GM23338 (cell line): ENCODE measurements around the gene CTU2. TPM values are rescaled to one million over a fixed set of nuclear protein-coding genes. Genes with fewer than 3 reads are reported as not detected.
A peak's percentile ranks its signal among the peaks of the same experiment; 100 is the strongest.
"Not testable (repeated sequence)": the region's sequence is repeated elsewhere in the genome, so short reads cannot be mapped to it uniquely, and the experiment has no call there.

Experiments
- ATAC-seq: fragments of 200-7000 bp; cut with Tn5 transposase; 3 replicates; pipeline ENCODE4 v1.9.1; 2020
- DNase-seq: peaks from one replicate; pipeline ENCODE4 v3.0.0-alpha.2; 2015; ENCODE audit warnings: low spot score
- H2AFZ ChIP-seq: fragments of 200-600 bp; sonication (generic); 2 replicates; pipeline ENCODE4 v1.8.0; 2016; ENCODE audit warnings: antibody characterized with exemption, mild to moderate bottlenecking, moderate library complexity
- H3F3A ChIP-seq: fragments of 200-600 bp; sonication (generic); replicated peaks from 2 replicates; pipeline ENCODE4 v1.8.0; 2017; ENCODE audit warnings: antibody characterized with exemption, mixed run types, low read depth
- H3K27ac ChIP-seq: fragments of 200-600 bp; sonication (generic); 2 replicates; pipeline ENCODE4 v1.6.1; 2016; ENCODE audit warnings: low read depth
- H3K27me3 ChIP-seq: fragments of 200-600 bp; sonication (generic); 2 replicates; pipeline ENCODE4 v1.8.0; 2016; ENCODE audit warnings: mild to moderate bottlenecking, mixed run types, moderate library complexity; ENCODE audit not compliant: insufficient read depth
- H3K36me3 ChIP-seq: fragments of 200-600 bp; sonication (generic); 2 replicates; pipeline ENCODE4 v1.8.0; 2016; ENCODE audit warnings: mild to moderate bottlenecking; ENCODE audit not compliant: insufficient read depth
- H3K4me1 ChIP-seq: fragments of 200-600 bp; sonication (generic); 2 replicates; pipeline ENCODE4 v1.8.0; 2016; ENCODE audit warnings: mild to moderate bottlenecking, moderate library complexity; ENCODE audit not compliant: insufficient read depth
- H3K4me2 ChIP-seq: fragments of 200-600 bp; sonication (generic); 2 replicates; pipeline ENCODE4 v1.7.1; 2017; ENCODE audit warnings: mixed run types
- H3K4me3 ChIP-seq: fragments of 200-600 bp; sonication (generic); 2 replicates; pipeline ENCODE4 v1.6.1; 2016; ENCODE audit warnings: mixed run types
- H3K79me2 ChIP-seq: fragments of 200-600 bp; sonication (generic); replicated peaks from 2 replicates; pipeline ENCODE4 v1.8.0; 2017; ENCODE audit warnings: mild to moderate bottlenecking; ENCODE audit not compliant: insufficient read depth
- H3K9me2 ChIP-seq: fragments of 200-600 bp; sonication (generic); 2 replicates; pipeline ENCODE4 v1.8.0; 2017; ENCODE audit not compliant: insufficient read depth
- H4K20me1 ChIP-seq: fragments of 200-600 bp; sonication (generic); replicated peaks from 2 replicates; pipeline ENCODE4 v1.8.0; 2017; ENCODE audit warnings: mild to moderate bottlenecking; ENCODE audit not compliant: insufficient read depth
- H3K27ac Mint-ChIP-seq: 2 replicates; pipeline ENCODE4 v1.8.0; 2020; ENCODE audit warnings: inconsistent platforms, mild to moderate bottlenecking, moderate library complexity, mixed read lengths
- H3K27me3 Mint-ChIP-seq: 3 replicates; pipeline ENCODE4 v1.8.0; 2022; ENCODE audit warnings: low read depth, mild to moderate bottlenecking, moderate library complexity, mixed read lengths, inconsistent platforms; ENCODE audit not compliant: insufficient read depth, poor library complexity
- H3K36me3 Mint-ChIP-seq: 3 replicates; pipeline ENCODE4 v1.8.0; 2021; ENCODE audit warnings: low read depth, mild to moderate bottlenecking, inconsistent platforms, moderate library complexity, mixed read lengths
- H3K4me1 Mint-ChIP-seq: 3 replicates; pipeline ENCODE4 v1.8.0; 2020; ENCODE audit warnings: mild to moderate bottlenecking, inconsistent platforms, mixed read lengths
- H3K4me3 Mint-ChIP-seq: 3 replicates; pipeline ENCODE4 v1.8.0; 2021; ENCODE audit warnings: moderate library complexity, mild to moderate bottlenecking, inconsistent platforms, mixed read lengths
- H3K9me3 Mint-ChIP-seq: 3 replicates; pipeline ENCODE4 v1.8.0; 2020; ENCODE audit warnings: moderate library complexity, mild to moderate bottlenecking, inconsistent platforms, mixed read lengths
- CTCF ChIP-seq, 2 experiments: fragments of 200-600 bp in 1 of 2; sonication (generic) in 1 of 2; conservative IDR thresholded peaks; 2 replicates each; pipeline versions ENCODE4 v1.5.1 to v1.6.1; 2016 to 2017; ENCODE audit warnings: antibody characterized with exemption in 2 of 2, low read depth in 2 of 2, mild to moderate bottlenecking in 2 of 2, moderate library complexity in 1 of 2
- ETS1 ChIP-seq: IDR thresholded peaks from 2 replicates; pipeline ENCODE4 v1.6.1; 2016; ENCODE audit warnings: antibody characterized with exemption
- EZH2phosphoT487 ChIP-seq: fragments of 200-600 bp; sonication (generic); IDR thresholded peaks from one replicate; pipeline ENCODE4 v1.8.1; 2018; ENCODE audit warnings: antibody characterized with exemption; ENCODE audit not compliant: unreplicated experiment
- JUNB ChIP-seq: IDR thresholded peaks from one replicate; pipeline ENCODE4 v1.6.1; 2016; ENCODE audit warnings: antibody characterized with exemption; ENCODE audit not compliant: unreplicated experiment
- NANOG ChIP-seq: IDR thresholded peaks from 2 replicates; pipeline ENCODE4 v1.6.1; 2016; ENCODE audit warnings: antibody characterized with exemption, borderline replicate concordance
- POLR2AphosphoS5 ChIP-seq: IDR thresholded peaks from 2 replicates; pipeline ENCODE4 v1.6.1; 2016; ENCODE audit warnings: antibody characterized with exemption, low read depth
- REST ChIP-seq: IDR thresholded peaks from one replicate; pipeline ENCODE4 v1.6.1; 2018; ENCODE audit warnings: antibody characterized with exemption; ENCODE audit not compliant: unreplicated experiment
- STAT1 ChIP-seq: IDR thresholded peaks from one replicate; pipeline ENCODE4 v1.6.1; 2016; ENCODE audit warnings: antibody characterized with exemption; ENCODE audit not compliant: unreplicated experiment
- ZNF331 ChIP-seq: fragments of 250-450 bp; sonication (Bioruptor Pico); IDR thresholded peaks from 2 replicates; pipeline ENCODE4 v1.5.0; 2020; ENCODE audit warnings: low read depth, mild to moderate bottlenecking, moderate library complexity
- polyA plus RNA-seq: library from polyadenylated mRNA; unstranded; fragments of >200 nt; fragmentation: Nextera tagmentation; extraction: Ambion mirVana; gene quantifications from 2 replicates; pipeline ENCODE4 v1.2.1, GENCODE V29; 2016
- total RNA-seq: library from RNA; depleted of rRNA; stranded (reverse); fragments of >200 nt; shearing (Covaris generic); gene quantifications from 2 replicates; pipeline ENCODE4 v1.2.3, GENCODE V29; 2014

Gene CTU2
- total and polyA plus RNA-seq, 2 experiments from 2014 or later = 22.3 to 25.7 TPM

GRCh38 chr16:88667461-88667860 lies 38.8 kb upstream of the CTU2 start:
- Mint-ChIP-seq H3K9me3 (peaks cover 14% of the 10 kb centered on the region), H3K4me1 (peaks cover 6% of the 10 kb centered on the region; the same call in 2 of the 3 replicates), H3K27ac (no peak overlapping the region; the same call in 1 of the 2 replicates), H3K36me3 (peaks cover 18% of the 10 kb centered on the region), H3K4me3 (no peak overlapping the region; the same call in 2 of the 3 replicates), H3K27me3 (peaks cover 20% of the 10 kb centered on the region)
- DNase-seq (no peak), ATAC-seq (no peak)
- Histone ChIP-seq H3K79me2 (peaks cover 20% of the 10 kb centered on the region), H3K36me3 (no peaks in the 10 kb centered on the region), H3K4me3 (no peak overlapping the region), H3K27me3 (no peaks in the 10 kb centered on the region), H4K20me1 (no peaks in the 10 kb centered on the region), H3F3A (0 out of 2 replicates have a peak, but pooled peaks cover 13% of the 10 kb centered on the region), H3K4me1 (peaks cover 6% of the 10 kb centered on the region), H2AFZ (no peak overlapping the region), H3K27ac (no peak overlapping the region; the same call in 1 of the 2 replicates), H3K9me2 (no peaks in the 10 kb centered on the region), H3K4me2 (no peak overlapping the region)
- peak in 1 of 2 experiments; percentile 18; a peak in 1 of 4 replicates for TF ChIP-seq CTCF (conservative IDR thresholded peaks at IDR 0.05; ENCODE audit: low read depth in 2 of 2)
- no peak for TF ChIP-seq ZNF331 (CRISPR knock-in tag)

- H3K9me2 ChIP-seq, H3K4me1 ChIP-seq, H3K27ac Mint-ChIP-seq, H3K27me3 ChIP-seq, H2AFZ ChIP-seq, H3K36me3 ChIP-seq, H3K27ac ChIP-seq, DNase-seq, H3K4me3 ChIP-seq, H3K4me3 Mint-ChIP-seq, H3K4me1 Mint-ChIP-seq, H3K4me2 ChIP-seq, ATAC-seq, H4K20me1 ChIP-seq: not testable (repeated sequence)
- peaks cover 10% of the 10 kb centered on the region for H3K79me2 ChIP-seq
- H3K9me3 Mint-ChIP-seq = peaks cover 14% of the 10 kb centered on the region
- H3K36me3 Mint-ChIP-seq = peaks cover 18% of the 10 kb centered on the region
- peaks cover 17% of the 10 kb centered on the region for H3K27me3 Mint-ChIP-seq
- 0 out of 2 replicates have a peak, but pooled peaks cover 14% of the 10 kb centered on the region for H3F3A ChIP-seq
These were observed 36.8 kb upstream of the CTU2 start for GRCh38 chr16:88669493-88669892.

- Histone ChIP-seq H2AFZ (no peak overlapping the region), H3K4me3 (no peak overlapping the region), H3K36me3 (no peaks in the 10 kb centered on the region; the same call in 1 of the 2 replicates), H3K4me2 (no peak overlapping the region), H3K79me2 (peaks cover 5% of the 10 kb centered on the region; the same call in 1 of the 2 replicates), H3K27me3 (no peaks in the 10 kb centered on the region), H3F3A (0 out of 2 replicates have a peak, but pooled peaks cover 11% of the 10 kb centered on the region), H3K9me2 (no peaks in the 10 kb centered on the region), H3K27ac (no peak overlapping the region), H3K4me1 (peaks cover 5% of the 10 kb centered on the region; the same call in 1 of the 2 replicates), H4K20me1 (no peaks in the 10 kb centered on the region; the same call in 1 of the 2 replicates)
- H3K9me3 Mint-ChIP-seq = peaks cover 14% of the 10 kb centered on the region
- H3K36me3 Mint-ChIP-seq = peaks cover 18% of the 10 kb centered on the region
- H3K27ac Mint-ChIP-seq = no peak overlapping the region
- no peak for TF ChIP-seq STAT1
- TF ChIP-seq EZH2phosphoT487 = no peak
- TF ChIP-seq NANOG = no peak
- TF ChIP-seq ETS1 = no peak
- TF ChIP-seq REST = no peak
- no peak for TF ChIP-seq POLR2AphosphoS5
- no peak for TF ChIP-seq CTCF (conservative IDR thresholded peaks at IDR 0.05; ENCODE audit: low read depth in 2 of 2)
- no peak for TF ChIP-seq JUNB
- peaks cover 7% of the 10 kb centered on the region; the same call in 2 of the 3 replicates for H3K4me1 Mint-ChIP-seq
- DNase-seq = no peak
- H3K27me3 Mint-ChIP-seq = peaks cover 17% of the 10 kb centered on the region
- no peak overlapping the region for H3K4me3 Mint-ChIP-seq
- ATAC-seq = no peak
These were observed 36.3 kb upstream of the CTU2 start for GRCh38 chr16:88669980-88670379.
